Spinal cord (tissue), 10 donors: Measurements from ENCODE around the gene COL6A1. TPM values are rescaled to one million over a fixed set of nuclear protein-coding genes. Genes with fewer than 3 reads are reported as not detected.

Experiments
- DNase-seq, 6 donors: peaks; one replicate each; pipeline versions ENCODE4 v3.0.0 to v3.0.0-alpha.2; 2013 to 2015; ENCODE audit warnings: low spot score in 6 of 6, low read depth in 4 of 6
- H3K27ac ChIP-seq: one replicate; pipeline ENCODE4 v1.5.1; 2013; ENCODE audit warnings: low read depth, low read length, control low read depth
- H3K27me3 ChIP-seq: one replicate; pipeline ENCODE4 v1.6.1; 2013; ENCODE audit warnings: low read length; ENCODE audit not compliant: control insufficient read depth, insufficient read depth
- H3K36me3 ChIP-seq: one replicate; pipeline ENCODE4 v1.6.1; 2013; ENCODE audit warnings: low read length; ENCODE audit not compliant: control insufficient read depth, insufficient read depth
- H3K4me1 ChIP-seq: one replicate; pipeline ENCODE4 v1.6.1; 2013; ENCODE audit warnings: low read length; ENCODE audit not compliant: control insufficient read depth, insufficient read depth
- H3K4me3 ChIP-seq: one replicate; pipeline ENCODE4 v1.5.1; 2013; ENCODE audit warnings: low read depth, low read length, control low read depth
- H3K9me3 ChIP-seq: one replicate; pipeline ENCODE4 v1.6.1; 2013; ENCODE audit warnings: low read length; ENCODE audit not compliant: control insufficient read depth, insufficient read depth
- WGBS: methylation state at CpG from one replicate; pipeline ENCODE4 v1.1.5; 2013; ENCODE audit warnings: missing lambda C conversion rate; ENCODE audit not compliant: insufficient coverage; 5-methylcytosine and 5-hydroxymethylcytosine counted together
- polyA plus RNA-seq, 2 donors: library from polyadenylated mRNA; unstranded; fragments of 120-200 nt; gene quantifications; one replicate each; pipeline ENCODE4 v1.2.1, GENCODE V29; 2013; ENCODE audit not compliant: insufficient read length in 2 of 2
- total RNA-seq, 2 donors: library from RNA; depleted of rRNA in 1 of 2; stranded (reverse); fragments of 120-200 nt in 1 of 2; fragments of >200 nt in 1 of 2; gene quantifications; one replicate each; pipeline versions ENCODE4 v1.2.3 to v1.2.4, GENCODE V29; 2013 to 2014
- donor health status: healthy.

COL6A1 gene
- total and polyA plus RNA-seq, 4 donors = 156 to 316 (median 250) TPM

- WGBS = 93% methylated on average over 33 of the region's 36 CpGs
- no peaks in the 10 kb centered on the region for H3K9me3 ChIP-seq
- H3K4me3 ChIP-seq = no peak overlapping the region
- peaks cover 79% of the 10 kb centered on the region for H3K36me3 ChIP-seq
- H3K27ac ChIP-seq = no peak overlapping the region
- no peak for DNase-seq
- H3K27me3 ChIP-seq = no peaks in the 10 kb centered on the region
- H3K4me1 ChIP-seq = peaks cover 19% of the 10 kb centered on the region
Observed at GRCh38 chr21:45986316-45987051, 4.9 kb downstream of the COL6A1 start.

DNA sequence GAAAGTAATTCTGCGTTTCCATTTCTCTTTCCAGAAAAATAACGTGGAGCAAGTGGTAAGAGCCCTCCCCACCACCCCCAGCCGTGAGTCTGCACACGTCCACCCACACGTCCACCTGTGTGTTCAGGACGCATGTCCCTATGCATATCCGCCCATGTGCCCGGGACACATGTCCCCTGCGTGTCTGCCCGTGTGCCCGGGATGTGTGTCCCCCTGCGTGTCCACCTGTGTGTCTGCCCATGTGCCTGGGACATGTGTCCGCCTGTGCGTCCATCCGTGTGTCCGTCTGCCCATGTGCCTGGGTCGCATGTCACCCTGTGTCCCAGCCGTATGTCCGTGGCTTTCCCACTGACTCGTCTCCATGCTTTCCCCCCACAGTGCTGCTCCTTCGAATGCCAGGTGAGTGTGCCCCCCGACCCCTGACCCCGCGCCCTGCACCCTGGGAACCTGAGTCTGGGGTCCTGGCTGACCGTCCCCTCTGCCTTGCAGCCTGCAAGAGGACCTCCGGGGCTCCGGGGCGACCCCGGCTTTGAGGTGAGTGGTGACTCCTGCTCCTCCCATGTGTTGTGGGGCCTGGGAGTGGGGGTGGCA lies 5.6 kb downstream of the COL6A1 start:
- Histone ChIP-seq H3K36me3 (peaks cover 87% of the 10 kb centered on the region), H3K4me1 (peaks cover 14% of the 10 kb centered on the region), H3K27ac (no peak overlapping the region), H3K9me3 (no peaks in the 10 kb centered on the region), H3K27me3 (no peaks in the 10 kb centered on the region), H3K4me3 (no peak overlapping the region)
- WGBS = 94% methylated on average over 29 of the region's 29 CpGs
- DNase-seq = no peak

- 87% methylated on average over 22 of the region's 36 CpGs for WGBS
- Histone ChIP-seq H3K9me3 (no peaks in the 10 kb centered on the region), H3K27ac (no peak overlapping the region)
Observed at GRCh38 chr21:45988366-45989347, 7.1 kb downstream of the COL6A1 start.

GRCh38 chr21:45989355-45990048 lies 7.9 kb downstream of the COL6A1 start:
- no peaks in the 10 kb centered on the region for H3K9me3 ChIP-seq
- 94% methylated on average over 13 of the region's 32 CpGs for WGBS
- H3K27me3 ChIP-seq = no peaks in the 10 kb centered on the region
- DNase-seq = no peak
- no peak overlapping the region for H3K27ac ChIP-seq
- no peaks in the 10 kb centered on the region for H3K4me1 ChIP-seq
- peaks cover 91% of the 10 kb centered on the region for H3K36me3 ChIP-seq
- H3K4me3 ChIP-seq = no peak overlapping the region

More at GRCh38 chr21:45988366-45989347, 7.1 kb downstream of the COL6A1 start:
- H3K4me1 ChIP-seq = no peaks in the 10 kb centered on the region
- no peak overlapping the region for H3K4me3 ChIP-seq
- H3K27me3 ChIP-seq = no peaks in the 10 kb centered on the region
- no peak for DNase-seq
- peaks cover 91% of the 10 kb centered on the region for H3K36me3 ChIP-seq

- no peaks in the 10 kb centered on the region for H3K27me3 ChIP-seq
- H3K27ac ChIP-seq = no peak overlapping the region
- 90% methylated on average over 19 of the region's 30 CpGs for WGBS
- no peak for DNase-seq
- H3K9me3 ChIP-seq = no peaks in the 10 kb centered on the region
- H3K36me3 ChIP-seq = peaks cover 91% of the 10 kb centered on the region
- H3K4me3 ChIP-seq = no peak overlapping the region
- no peaks in the 10 kb centered on the region for H3K4me1 ChIP-seq
Observed at GRCh38 chr21:45990049-45990711, 8.6 kb downstream of the COL6A1 start.

DNA sequence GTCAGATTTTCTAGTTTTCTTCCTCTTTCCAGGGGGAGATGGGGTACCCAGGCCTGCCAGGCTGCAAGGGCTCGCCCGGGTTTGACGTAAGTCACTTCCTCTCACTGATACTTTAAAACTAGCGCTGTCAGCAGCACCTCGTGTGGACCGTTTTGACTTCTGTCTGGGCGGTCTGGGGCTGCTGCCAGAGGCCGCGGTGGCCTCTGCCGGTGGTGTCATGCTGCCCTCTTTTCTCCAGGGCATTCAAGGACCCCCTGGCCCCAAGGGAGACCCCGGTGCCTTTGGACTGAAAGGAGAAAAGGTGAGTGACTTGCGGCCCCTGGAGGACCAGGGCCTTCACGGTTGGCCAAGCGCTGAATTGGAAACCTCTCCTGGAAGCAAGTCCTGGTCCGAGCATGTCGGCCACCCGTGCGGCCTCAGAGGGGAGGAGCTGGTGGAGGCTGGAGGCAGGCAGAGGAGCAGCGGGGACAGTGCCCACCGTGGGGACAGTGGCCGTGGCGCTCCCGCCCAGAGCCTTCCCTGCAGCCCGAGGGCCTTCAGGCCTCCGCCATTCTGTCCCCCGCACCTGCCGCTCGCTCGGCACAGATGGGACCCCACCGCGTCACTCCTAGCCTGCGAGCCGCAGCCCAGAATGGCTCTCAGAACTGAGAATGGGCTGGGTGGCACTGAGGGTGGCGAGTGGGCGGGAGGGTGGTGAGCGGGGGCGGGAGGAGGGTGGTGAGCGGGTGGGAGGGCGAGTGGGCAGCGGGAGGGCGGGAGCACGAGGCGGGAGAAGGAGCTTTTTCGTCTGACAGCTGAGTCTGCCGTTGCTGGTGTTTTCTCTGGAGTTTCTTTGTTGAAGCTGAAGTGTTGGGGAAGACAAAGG lies 9.4 kb downstream of the COL6A1 start:
- H3K4me3 ChIP-seq = no peak overlapping the region
- H3K27me3 ChIP-seq = no peaks in the 10 kb centered on the region
- WGBS = 84% methylated on average over 17 of the region's 45 CpGs
- no peaks in the 10 kb centered on the region for H3K4me1 ChIP-seq
- H3K9me3 ChIP-seq = no peaks in the 10 kb centered on the region
- no peak overlapping the region for H3K27ac ChIP-seq
- peaks cover 91% of the 10 kb centered on the region for H3K36me3 ChIP-seq
- no peak for DNase-seq

DNA sequence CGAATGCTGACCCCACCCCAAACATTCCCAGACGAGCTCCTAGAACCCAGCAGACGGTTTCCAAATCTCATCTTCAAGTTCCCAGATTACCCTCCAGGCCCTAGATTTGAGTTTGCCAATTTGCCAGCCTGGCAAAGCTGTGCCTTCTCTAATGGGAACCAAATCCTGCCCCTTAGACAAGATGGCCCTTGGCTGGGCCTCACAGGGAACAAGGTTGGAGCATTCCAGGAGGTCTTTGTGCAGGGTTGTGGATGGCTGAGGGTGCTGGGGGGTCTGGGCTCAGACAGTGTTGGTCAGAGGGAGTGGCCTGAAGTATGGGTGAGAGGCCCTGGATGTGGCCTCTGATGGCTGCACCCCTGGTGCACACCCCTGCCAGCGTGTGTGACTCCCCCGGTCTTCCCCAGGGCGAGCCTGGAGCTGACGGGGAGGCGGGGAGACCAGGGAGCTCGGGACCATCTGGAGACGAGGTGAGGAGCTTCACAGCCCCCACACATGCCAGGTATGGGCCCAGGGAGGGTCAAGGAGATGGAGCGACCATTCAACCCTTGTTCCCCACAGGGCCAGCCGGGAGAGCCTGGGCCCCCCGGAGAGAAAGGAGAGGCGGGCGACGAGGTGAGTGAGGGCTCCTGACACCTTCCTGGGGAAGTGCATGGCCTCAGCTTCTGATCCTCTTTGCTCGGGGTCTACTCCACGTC lies 10.2 kb downstream of the COL6A1 start:
- H3K4me3 ChIP-seq = no peak overlapping the region
- no peaks in the 10 kb centered on the region for H3K27me3 ChIP-seq
- H3K36me3 ChIP-seq = peaks cover 91% of the 10 kb centered on the region
- H3K27ac ChIP-seq = no peak overlapping the region
- no peaks in the 10 kb centered on the region for H3K9me3 ChIP-seq
- WGBS = 82% methylated on average over 16 of the region's 18 CpGs
- no peak for DNase-seq
- no peaks in the 10 kb centered on the region for H3K4me1 ChIP-seq
